HG03432 (cell line): ENCODE measurements around the gene MUC7.
A peak's percentile ranks its signal among the peaks of the same experiment; 100 is the strongest.
"Not testable (repeated sequence)": the region's sequence is repeated elsewhere in the genome, so short reads cannot be mapped to it uniquely, and the experiment has no call there.

ENCODE experiments used
- ATAC-seq: cut with Tn5 transposase; IDR thresholded peaks from one replicate; pipeline ENCODE4 v1.9.1; 2021; ENCODE audit warnings: mild to moderate bottlenecking, moderate library complexity; ENCODE audit not compliant: unreplicated experiment

The MUC7 gene

GRCh38 chr4:70471897-70472296 is at the start of gene MUC7:
Gene MUC7 (plus strand): TSS chr4:70472197. CDS start chr4:70474022, 1,825 bp downstream.
- no peak for ATAC-seq

GRCh38 chr4:70425306-70425705 is 46.7 kb upstream of the MUC7 start:
- no peak for ATAC-seq

- ATAC-seq, result peak; percentile 62
Observed at GRCh38 chr4:70426789-70427188, 45.2 kb upstream of the MUC7 start.

- no peak for ATAC-seq
Observed at GRCh38 chr4:70437197-70437596, 34.8 kb upstream of the MUC7 start.

GRCh38 chr4:70442474-70442873 is 29.5 kb upstream of the MUC7 start:
- no peak for ATAC-seq

- no peak for ATAC-seq
Observed at GRCh38 chr4:70443329-70443728, 28.7 kb upstream of the MUC7 start.

GRCh38 chr4:70449220-70449619 is 22.8 kb upstream of the MUC7 start:
- ATAC-seq, result peak; percentile 70

- no peak for ATAC-seq
Observed at GRCh38 chr4:70452946-70453345, 19.1 kb upstream of the MUC7 start.

GRCh38 chr4:70463335-70463734 is 8.7 kb upstream of the MUC7 start:
- peak; percentile 76 for ATAC-seq

GRCh38 chr4:70473679-70474078 is 1.7 kb downstream of the MUC7 start:
- ATAC-seq, result no peak

GRCh38 chr4:70488748-70489147 is 16.8 kb downstream of the MUC7 start:
- ATAC-seq, result no peak

- no peak for ATAC-seq
Observed at GRCh38 chr4:70496231-70496630, 24.2 kb downstream of the MUC7 start.

GRCh38 chr4:70501838-70502237 is 29.8 kb downstream of the MUC7 start:
- ATAC-seq, result not testable (repeated sequence)

- ATAC-seq, result no peak
Observed at GRCh38 chr4:70504733-70505132, 32.7 kb downstream of the MUC7 start.

- peak; percentile 87 for ATAC-seq
Observed at GRCh38 chr4:70505151-70505748, 33.3 kb downstream of the MUC7 start.

- no peak for ATAC-seq
Observed at GRCh38 chr4:70508801-70509200, 36.8 kb downstream of the MUC7 start.

GRCh38 chr4:70511365-70511764 is 39.4 kb downstream of the MUC7 start:
- no peak for ATAC-seq

GRCh38 chr4:70515367-70516250 is 43.6 kb downstream of the MUC7 start:
- ATAC-seq, result no peak

GRCh38 chr4:70518269-70518668 is 46.3 kb downstream of the MUC7 start, which contains the start of gene AMTN:
Gene AMTN (plus strand): TSS chr4:70518569. CDS start chr4:70518778, 209 bp downstream.
- no peak for ATAC-seq

- no peak for ATAC-seq
Observed at GRCh38 chr4:70518716-70519115, 46.7 kb downstream of the MUC7 start.

- ATAC-seq, result no peak
Observed at GRCh38 chr4:70522626-70523025, 50.6 kb downstream of the MUC7 start.

GRCh38 chr4:70530997-70531396 is 59.0 kb downstream of the MUC7 start:
- ATAC-seq, result no peak
